ENCODE data around the gene IFI27L1.

GRCh38 chr14:94051779-94052178, 29.3 kb upstream of the IFI27L1 start:
- TF ChIP-seq CTCF (IDR thresholded peaks at IDR 0.05): no peak
- TF ChIP-seq POLR2A (IDR thresholded peaks at IDR 0.05): no peak
